Testis (tissue), 3 donors: ENCODE results near the gene MEF2A. TPM values are rescaled to one million over a fixed set of nuclear protein-coding genes. Genes with fewer than 3 reads are reported as not detected.

Experiments
- DNase-seq: peaks from one replicate; pipeline ENCODE4 v3.0.0-alpha.2; 2019
- H3K27ac ChIP-seq, 2 donors: fragments of 200-600 bp; sonication (generic); one replicate each; pipeline ENCODE4 v1.5.1; 2019
- H3K27me3 ChIP-seq: fragments of 200-600 bp; sonication (generic); one replicate; pipeline ENCODE4 v1.5.1; 2019
- H3K36me3 ChIP-seq: fragments of 200-600 bp; sonication (generic); one replicate; pipeline ENCODE4 v1.5.1; 2017; ENCODE audit warnings: low read depth; ENCODE audit errors: missing control alignments
- H3K4me1 ChIP-seq: fragments of 200-600 bp; sonication (generic); one replicate; pipeline ENCODE4 v1.5.1; 2019
- H3K4me3 ChIP-seq, 2 donors: fragments of 200-600 bp; sonication (generic); one replicate each; pipeline ENCODE4 v1.5.1; 2017 to 2019
- H3K9me3 ChIP-seq: fragments of 200-600 bp; sonication (generic); one replicate; pipeline ENCODE4 v1.5.1; 2017
- POLR2A ChIP-seq: fragments of 450-650 bp; IDR thresholded peaks from one replicate; pipeline ENCODE4 v1.6.1; 2017; ENCODE audit warnings: antibody characterized with exemption, mild to moderate bottlenecking, moderate library complexity
- WGBS, 2 donors: methylation state at CpG; one replicate each; pipeline ENCODE4 v1.1.5; 2018; 5-methylcytosine and 5-hydroxymethylcytosine counted together
- intact Hi-C: fragments of 100-400 bp; cut with DNase I; formaldehyde crosslinking; loops from one replicate; pipeline ENCODE4 v1.15.1; 2023; ENCODE audit warnings: low total_unique reads
- polyA plus RNA-seq: library from polyadenylated mRNA; stranded (reverse); fragments of 350-450 nt; fragmentation: Illumina TruSeq; extraction: RNeasy Lipid Tissue Mini Kit (QIAGEN cat#74804); gene quantifications from one replicate; pipeline ENCODE4 v1.2.3, GENCODE V29; 2014; ENCODE audit warnings: low read depth, low replicate concordance; ENCODE audit not compliant: insufficient read depth
- total RNA-seq, 2 donors: library from RNA; depleted of rRNA; stranded (reverse); fragments of >200 nt; gene quantifications; one replicate each; pipeline ENCODE4 v1.2.3, GENCODE V29; 2016
- TF ChIP-seq, protein P1 (sequence below), 3 experiments: fragments of 450-650 bp in 2 of 3; fragments of 200-600 bp in 1 of 3; sonication (generic) in 1 of 3; IDR thresholded peaks; one replicate each; pipeline ENCODE4 v1.5.1; 2016 to 2019; ENCODE audit warnings: antibody characterized with exemption in 3 of 3, mild to moderate bottlenecking in 2 of 3, moderate library complexity in 1 of 3

Gene MEF2A
- total and polyA plus RNA-seq, 3 donors from 2014 or later = 33.7 to 68.9 (median 67.9) TPM

DNA sequence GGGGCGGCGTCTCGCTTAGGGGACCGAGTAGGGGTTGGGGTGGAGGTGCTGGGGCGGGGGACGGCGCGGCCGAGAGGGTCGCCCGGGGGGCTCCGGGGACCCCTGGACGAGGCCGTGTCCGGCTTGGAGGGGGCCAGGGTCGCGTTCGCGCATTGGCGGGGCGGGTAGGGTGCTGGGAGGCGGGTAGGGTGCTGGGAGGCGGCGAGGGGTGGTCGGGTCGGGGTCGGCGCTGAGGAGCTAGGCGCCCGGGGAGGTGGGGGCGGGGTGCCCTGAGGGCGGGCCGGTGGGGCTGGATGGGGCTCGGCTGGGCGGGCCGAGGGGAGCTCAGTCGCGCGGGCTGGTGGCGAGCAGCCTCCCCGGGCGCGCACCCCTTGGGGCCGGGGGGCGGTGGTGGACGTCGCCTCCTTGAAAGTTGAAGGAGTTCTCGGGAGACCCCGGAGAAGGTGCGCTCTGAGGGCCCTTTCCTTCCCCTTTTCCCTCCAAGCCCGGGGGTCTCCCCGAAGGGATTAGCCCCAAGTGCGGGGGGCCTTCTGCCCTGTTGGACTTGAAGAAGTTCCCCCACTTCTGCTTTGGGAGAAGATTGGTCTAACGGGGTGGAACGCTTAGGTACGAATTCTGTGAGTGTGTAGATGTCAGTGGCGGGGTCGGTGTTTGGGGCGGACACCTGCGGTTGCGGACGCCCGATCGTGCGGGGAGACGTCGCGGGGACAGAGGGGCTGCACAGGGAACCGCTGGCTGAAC, 543 bp downstream of the MEF2A start:
- Histone ChIP-seq H3K9me3 (no peaks in the 10 kb centered on the region), H3K4me1 (peaks cover 36% of the 10 kb centered on the region), H3K4me3 (peak overlapping the region; percentile 93), H3K36me3 (no peaks in the 10 kb centered on the region), H3K27me3 (no peaks in the 10 kb centered on the region), H3K27ac (peak overlapping the region; percentile 99)
- TF ChIP-seq POLR2A = no peak
- TF ChIP-seq, protein P1, sequence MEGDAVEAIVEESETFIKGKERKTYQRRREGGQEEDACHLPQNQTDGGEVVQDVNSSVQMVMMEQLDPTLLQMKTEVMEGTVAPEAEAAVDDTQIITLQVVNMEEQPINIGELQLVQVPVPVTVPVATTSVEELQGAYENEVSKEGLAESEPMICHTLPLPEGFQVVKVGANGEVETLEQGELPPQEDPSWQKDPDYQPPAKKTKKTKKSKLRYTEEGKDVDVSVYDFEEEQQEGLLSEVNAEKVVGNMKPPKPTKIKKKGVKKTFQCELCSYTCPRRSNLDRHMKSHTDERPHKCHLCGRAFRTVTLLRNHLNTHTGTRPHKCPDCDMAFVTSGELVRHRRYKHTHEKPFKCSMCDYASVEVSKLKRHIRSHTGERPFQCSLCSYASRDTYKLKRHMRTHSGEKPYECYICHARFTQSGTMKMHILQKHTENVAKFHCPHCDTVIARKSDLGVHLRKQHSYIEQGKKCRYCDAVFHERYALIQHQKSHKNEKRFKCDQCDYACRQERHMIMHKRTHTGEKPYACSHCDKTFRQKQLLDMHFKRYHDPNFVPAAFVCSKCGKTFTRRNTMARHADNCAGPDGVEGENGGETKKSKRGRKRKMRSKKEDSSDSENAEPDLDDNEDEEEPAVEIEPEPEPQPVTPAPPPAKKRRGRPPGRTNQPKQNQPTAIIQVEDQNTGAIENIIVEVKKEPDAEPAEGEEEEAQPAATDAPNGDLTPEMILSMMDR (IDR thresholded peaks at IDR 0.05) = no peak
- intact Hi-C loops = no loop called here
- 0 to 1% methylated on average over 17 to 62 of the region's 69 CpGs for WGBS, 2 donors
- DNase-seq = peak; percentile 43

DNA sequence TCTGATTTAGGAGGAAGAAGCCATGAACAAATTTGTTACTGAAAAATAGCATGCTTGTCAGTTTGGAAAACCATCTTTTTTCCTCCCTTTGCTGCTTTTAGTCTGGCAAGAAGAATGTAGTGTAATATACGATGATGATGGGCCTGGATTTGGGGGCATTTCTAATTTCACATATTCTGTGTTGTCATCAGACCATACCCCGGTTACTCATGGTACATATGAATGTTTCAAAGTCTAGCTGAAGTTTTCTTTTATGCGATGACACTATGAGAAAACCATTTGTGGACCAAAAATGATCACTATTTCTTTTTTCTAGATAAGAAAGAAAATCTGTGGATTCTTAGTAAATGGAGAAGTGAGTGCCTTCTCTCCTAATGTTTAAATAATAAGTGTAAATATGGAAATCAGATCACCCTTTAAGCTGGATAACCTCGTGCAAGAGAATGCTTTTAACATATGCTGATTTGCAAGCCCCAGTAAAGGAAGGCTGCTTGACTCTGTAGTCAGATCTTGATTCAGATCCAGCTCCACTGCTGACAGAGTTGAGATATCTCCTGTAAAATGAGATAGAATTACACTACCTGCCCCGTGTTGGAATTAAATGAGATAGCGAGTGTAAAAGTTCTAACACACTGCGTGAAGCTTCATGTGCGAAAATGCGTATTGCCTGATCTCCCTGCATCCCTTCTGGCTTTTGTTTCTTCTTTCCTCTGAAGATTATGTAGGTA, 3.0 kb downstream of the MEF2A start:
- WGBS, 2 donors = 53 to 61% methylated on average over 9 of the region's 9 CpGs
- Histone ChIP-seq H3K4me1 (peaks cover 30% of the 10 kb centered on the region), H3K27ac (peak overlapping the region in 1 of 2 donors; percentile 99), H3K4me3 (no peak overlapping the region), H3K36me3 (no peaks in the 10 kb centered on the region), H3K9me3 (no peaks in the 10 kb centered on the region), H3K27me3 (no peaks in the 10 kb centered on the region)
- intact Hi-C loops = no loop called here
- DNase-seq = no peak
- TF ChIP-seq POLR2A = no peak
- TF ChIP-seq, protein P1 (IDR thresholded peaks at IDR 0.05) = no peak

DNA sequence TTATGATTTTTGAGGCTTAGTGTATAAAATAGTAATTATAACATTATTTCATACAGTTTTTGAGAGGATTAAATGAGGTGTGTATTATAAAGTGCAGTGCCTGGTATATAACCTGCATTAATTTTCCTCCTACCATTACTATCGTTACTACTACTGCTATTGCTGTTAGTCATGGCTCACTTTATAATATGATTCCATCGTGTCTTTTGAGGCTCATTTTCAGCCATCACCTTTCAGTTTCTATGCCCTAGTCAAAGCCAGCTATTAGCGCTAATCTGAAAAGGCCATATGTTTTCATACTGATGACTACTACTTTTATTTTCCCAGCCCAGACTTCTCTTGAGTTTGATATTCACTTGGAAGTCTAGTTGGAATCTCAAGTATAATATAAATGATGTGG, 5.5 kb downstream of the MEF2A start:
- intact Hi-C loops = no loop called here
- H3K9me3 ChIP-seq = no peaks in the 10 kb centered on the region
- H3K36me3 ChIP-seq = no peaks in the 10 kb centered on the region
- no peaks in the 10 kb centered on the region for H3K27me3 ChIP-seq
- peaks cover 18% of the 10 kb centered on the region for H3K4me1 ChIP-seq
- H3K4me3 ChIP-seq = no peak overlapping the region
- TF ChIP-seq POLR2A = no peak
- TF ChIP-seq, protein P1 (IDR thresholded peaks at IDR 0.05) = no peak
- DNase-seq = no peak
- H3K27ac ChIP-seq = no peak overlapping the region
- 83 to 87% methylated on average over 3 of the region's 3 CpGs for WGBS, 2 donors

DNA sequence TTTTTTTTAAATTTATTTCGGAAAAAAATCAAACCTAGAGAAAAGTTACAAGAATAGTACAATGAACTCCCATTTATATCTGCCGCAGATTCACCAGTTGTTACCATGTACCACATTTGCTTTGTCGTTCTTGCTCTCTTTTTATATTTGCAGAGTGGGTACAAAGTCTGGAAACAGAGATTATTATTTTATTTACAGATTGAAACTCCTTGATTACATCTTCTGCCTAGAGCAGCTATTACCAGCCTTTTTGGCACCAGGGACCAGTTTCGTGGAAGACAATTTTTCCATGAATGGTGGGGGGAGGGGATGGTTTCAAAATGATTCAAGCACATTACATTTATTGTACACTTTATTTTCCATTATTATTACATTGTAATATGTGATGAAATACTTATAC, 8.3 kb downstream of the MEF2A start:
- H3K4me1 ChIP-seq = peaks cover 1% of the 10 kb centered on the region
- no peak for DNase-seq
- 55 to 69% methylated on average over 4 of the region's 4 CpGs for WGBS, 2 donors
- no peak overlapping the region for H3K4me3 ChIP-seq
- TF ChIP-seq POLR2A = no peak
- TF ChIP-seq, protein P1 (IDR thresholded peaks at IDR 0.05) = no peak
- H3K27ac ChIP-seq = no peak overlapping the region
- H3K9me3 ChIP-seq = no peaks in the 10 kb centered on the region
- intact Hi-C loops = no loop called here
- no peaks in the 10 kb centered on the region for H3K27me3 ChIP-seq
- no peaks in the 10 kb centered on the region for H3K36me3 ChIP-seq
